Loucy (cell line): ENCODE results near the gene STAT5B.

ENCODE experiments used
- EZH2phosphoT487 ChIP-seq: fragments of 200-600 bp; IDR thresholded peaks from 2 replicates; pipeline ENCODE4 v1.6.1; 2018; ENCODE audit warnings: antibody characterized with exemption, mild to moderate bottlenecking, moderate library complexity, borderline replicate concordance
- TF ChIP-seq, protein P1 (sequence below): fragments of 200-600 bp; sonication (generic); conservative IDR thresholded peaks from 2 replicates; pipeline ENCODE4 v1.5.1; 2014; ENCODE audit warnings: mild to moderate bottlenecking, antibody characterized with exemption, low read length

DNA sequence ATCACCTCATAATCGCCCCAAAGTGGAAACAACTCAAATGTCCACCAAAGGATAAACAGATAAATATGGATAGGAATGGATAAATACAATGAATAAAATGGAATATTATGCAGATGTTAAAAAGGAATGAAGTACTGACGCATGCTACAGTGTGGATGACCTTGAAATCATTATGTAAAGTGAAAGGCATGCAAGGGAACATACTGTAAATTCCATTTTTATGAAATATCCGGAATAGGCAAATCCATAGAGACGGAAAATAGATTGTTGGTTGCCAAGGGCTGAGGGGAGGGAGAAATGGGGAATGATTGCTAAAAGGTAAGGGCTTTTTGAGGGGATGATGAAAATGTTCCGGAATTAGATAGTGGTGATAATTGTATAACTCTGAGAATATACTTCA is 36.0 kb downstream of the STAT5B start:
- TF ChIP-seq EZH2phosphoT487, result no peak
- TF ChIP-seq, protein P1, sequence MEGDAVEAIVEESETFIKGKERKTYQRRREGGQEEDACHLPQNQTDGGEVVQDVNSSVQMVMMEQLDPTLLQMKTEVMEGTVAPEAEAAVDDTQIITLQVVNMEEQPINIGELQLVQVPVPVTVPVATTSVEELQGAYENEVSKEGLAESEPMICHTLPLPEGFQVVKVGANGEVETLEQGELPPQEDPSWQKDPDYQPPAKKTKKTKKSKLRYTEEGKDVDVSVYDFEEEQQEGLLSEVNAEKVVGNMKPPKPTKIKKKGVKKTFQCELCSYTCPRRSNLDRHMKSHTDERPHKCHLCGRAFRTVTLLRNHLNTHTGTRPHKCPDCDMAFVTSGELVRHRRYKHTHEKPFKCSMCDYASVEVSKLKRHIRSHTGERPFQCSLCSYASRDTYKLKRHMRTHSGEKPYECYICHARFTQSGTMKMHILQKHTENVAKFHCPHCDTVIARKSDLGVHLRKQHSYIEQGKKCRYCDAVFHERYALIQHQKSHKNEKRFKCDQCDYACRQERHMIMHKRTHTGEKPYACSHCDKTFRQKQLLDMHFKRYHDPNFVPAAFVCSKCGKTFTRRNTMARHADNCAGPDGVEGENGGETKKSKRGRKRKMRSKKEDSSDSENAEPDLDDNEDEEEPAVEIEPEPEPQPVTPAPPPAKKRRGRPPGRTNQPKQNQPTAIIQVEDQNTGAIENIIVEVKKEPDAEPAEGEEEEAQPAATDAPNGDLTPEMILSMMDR, result no peak
